ENCODE measurements around the gene CFAP45.

The CFAP45 gene

GRCh38 chr1:159847231-159847630 is 52.7 kb downstream of the CFAP45 start:
- no peak for DNase-seq

- DNase-seq = no peak
Observed at GRCh38 chr1:159845751-159846629, 54.0 kb downstream of the CFAP45 start.

GRCh38 chr1:159843459-159843858 is 56.5 kb downstream of the CFAP45 start:
- no peak for DNase-seq

GRCh38 chr1:159841749-159842148 is 58.2 kb downstream of the CFAP45 start:
- no peak for DNase-seq

- DNase-seq = no peak
Observed at GRCh38 chr1:159839116-159839849, 60.7 kb downstream of the CFAP45 start.

- no peak for DNase-seq
Observed at GRCh38 chr1:159838715-159839114, 61.2 kb downstream of the CFAP45 start.

- DNase-seq = no peak
Observed at GRCh38 chr1:159835862-159836525, 64.0 kb downstream of the CFAP45 start.

- DNase-seq = no peak
Observed at GRCh38 chr1:159835356-159835755, 64.6 kb downstream of the CFAP45 start.

- no peak for DNase-seq
Observed at GRCh38 chr1:159832309-159832708, 67.7 kb downstream of the CFAP45 start.

- DNase-seq = no peak
Observed at GRCh38 chr1:159831412-159832141, 68.4 kb downstream of the CFAP45 start.

GRCh38 chr1:159830722-159831121 is 69.2 kb downstream of the CFAP45 start:
- no peak for DNase-seq

- DNase-seq = no peak
Observed at GRCh38 chr1:159829822-159830465, 70.0 kb downstream of the CFAP45 start.

GRCh38 chr1:159829273-159829634 is 70.7 kb downstream of the CFAP45 start:
- DNase-seq = no peak

- no peak for DNase-seq
Observed at GRCh38 chr1:159828581-159829272, 71.2 kb downstream of the CFAP45 start.

GRCh38 chr1:159828176-159828575 is 71.8 kb downstream of the CFAP45 start:
- DNase-seq = no peak

GRCh38 chr1:159827549-159827948 is 72.4 kb downstream of the CFAP45 start:
- no peak for DNase-seq

GRCh38 chr1:159827102-159827490 is 72.9 kb downstream of the CFAP45 start:
- no peak for DNase-seq

GRCh38 chr1:159826441-159827101 is 73.4 kb downstream of the CFAP45 start, which contains the start of gene SLAMF8:
SLAMF8 (plus strand) TSS chr1:159826873; CDS start chr1:159826899, 26 bp downstream.
- peak; percentile 18 to 50 for DNase-seq

GRCh38 chr1:159825564-159825963 is 74.4 kb downstream of the CFAP45 start:
- DNase-seq = no peak

- DNase-seq = no peak
Observed at GRCh38 chr1:159823406-159823805, 76.6 kb downstream of the CFAP45 start.
